ENCODE measurements around the gene LTBR.
"Not testable (repeated sequence)": the region's sequence is repeated elsewhere in the genome, so short reads cannot be mapped to it uniquely, and the experiment has no call there.

Gene LTBR

DNA sequence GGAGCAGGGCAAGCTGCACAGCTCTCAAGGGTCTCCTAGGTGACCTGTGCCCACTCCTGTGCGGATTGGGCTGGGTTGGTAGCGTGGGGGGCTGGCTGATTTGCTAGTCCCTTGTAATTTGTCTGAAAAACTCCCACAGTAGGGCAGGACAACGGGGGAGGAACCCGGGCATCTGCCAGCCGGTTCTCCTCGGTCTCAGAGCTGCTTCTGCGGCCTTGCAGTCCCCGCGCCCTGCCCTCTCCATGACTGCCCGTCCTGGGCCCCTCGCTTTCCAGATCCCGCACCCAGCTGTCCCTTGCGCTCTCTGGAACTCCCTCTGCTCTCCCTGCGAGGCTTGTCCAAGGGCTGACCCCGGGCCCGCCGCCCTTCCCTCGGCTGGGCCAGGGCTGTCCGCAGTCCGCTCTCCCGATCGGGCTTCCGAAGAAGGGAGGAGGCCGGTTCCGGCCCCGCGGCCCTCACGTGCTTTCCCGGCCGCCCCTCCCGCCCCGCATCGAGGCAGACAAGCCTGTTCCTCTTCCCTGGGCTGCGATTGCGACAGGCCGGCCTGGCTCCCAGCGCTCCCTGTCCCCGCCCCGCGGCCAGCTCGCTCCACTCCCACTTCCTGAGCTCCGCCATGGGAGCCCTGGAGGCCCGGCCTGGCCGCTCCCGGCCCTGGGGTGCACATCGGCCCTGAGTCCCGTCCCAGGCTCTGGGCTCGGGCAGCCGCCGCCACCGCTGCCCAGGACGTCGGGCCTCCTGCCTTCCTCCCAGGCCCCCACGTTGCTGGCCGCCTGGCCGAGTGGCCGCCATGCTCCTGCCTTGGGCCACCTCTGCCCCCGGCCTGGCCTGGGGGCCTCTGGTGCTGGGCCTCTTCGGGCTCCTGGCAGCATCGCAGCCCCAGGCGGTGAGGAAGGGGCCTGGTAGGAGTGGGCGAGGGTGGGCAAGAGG, at the start of gene LTBR:
Gene LTBR, plus strand, starts transcription at position 591 of the 927 bp plus-strand sequence. Its CDS starts 197 bp downstream, at position 788.
- DNase-seq, result no peak

DNA sequence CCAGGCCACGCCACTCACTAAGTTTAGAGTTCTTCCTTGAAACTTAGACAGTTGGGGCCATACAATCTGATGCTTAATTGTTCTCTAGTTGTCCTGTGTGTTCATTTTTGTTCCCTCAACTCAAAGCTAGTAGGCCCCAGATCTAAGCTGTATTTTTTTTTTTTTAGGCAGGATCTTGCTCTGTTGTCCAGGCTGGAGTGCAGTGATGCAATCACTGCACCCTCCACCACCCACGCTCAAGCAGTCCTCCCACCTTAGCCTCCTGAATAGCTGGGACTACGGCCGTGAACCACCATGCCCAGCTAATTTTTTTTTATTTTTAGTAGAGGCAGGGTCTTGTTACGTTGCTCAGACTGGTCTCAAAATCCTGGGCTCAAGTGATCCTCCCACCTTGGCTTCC, 49.6 kb upstream of the LTBR start:
- DNase-seq, result no peak

DNA sequence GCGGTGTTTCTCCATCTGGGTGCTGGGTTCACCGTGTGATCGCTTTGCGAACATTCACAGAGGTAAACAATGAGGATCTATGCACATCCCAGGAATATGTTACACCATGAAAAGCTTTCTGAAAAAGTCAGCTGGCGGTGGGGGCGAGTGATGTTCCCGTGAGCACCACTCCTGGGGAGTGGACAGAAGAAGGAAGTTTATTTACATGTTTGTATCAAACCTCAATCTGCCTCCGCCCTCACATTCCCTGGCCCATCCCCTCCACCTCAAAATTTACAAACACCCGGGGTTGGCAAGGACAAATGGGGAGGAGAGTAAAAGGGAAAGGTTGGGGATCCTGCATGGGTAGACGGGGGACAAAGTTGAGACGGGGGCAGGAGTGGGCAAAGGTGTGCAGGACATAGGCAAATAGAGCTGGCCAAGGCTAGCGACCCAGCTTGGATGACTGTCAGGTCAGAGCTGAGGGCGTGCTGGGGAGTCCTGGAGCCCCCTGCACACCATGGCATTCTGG, 49.0 kb upstream of the LTBR start:
- no peak for DNase-seq

DNA sequence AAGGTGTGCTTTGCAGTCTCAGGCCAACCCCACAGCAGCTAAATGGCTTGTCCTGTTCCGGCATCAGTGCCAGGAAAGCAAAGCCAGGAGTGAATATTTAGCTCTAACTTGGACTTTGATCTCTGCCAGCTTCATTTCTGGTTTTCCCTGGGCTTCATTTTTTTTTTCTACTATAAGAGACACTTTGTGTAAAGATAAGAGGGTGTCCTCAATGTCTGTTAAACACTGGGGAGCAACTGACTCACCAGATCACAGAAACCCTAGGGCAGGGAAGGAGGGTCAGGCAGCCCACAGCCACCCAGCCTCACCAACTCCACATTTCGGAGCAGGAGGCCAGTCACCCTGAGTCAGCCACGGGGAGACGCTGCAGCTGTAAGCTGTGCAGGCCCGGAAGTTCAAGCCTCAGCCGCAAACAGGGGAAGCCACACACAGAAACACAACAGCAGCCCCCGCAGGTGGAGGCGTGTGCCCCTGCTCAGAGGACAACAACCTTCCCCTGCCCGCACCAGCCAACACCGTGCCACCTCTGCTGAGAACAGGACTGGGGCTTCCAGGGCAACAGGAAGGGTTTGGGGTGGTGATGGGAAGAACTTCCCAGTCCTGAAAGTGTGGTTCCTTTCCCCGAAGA, 48.4 kb upstream of the LTBR start:
- no peak for DNase-seq

DNA sequence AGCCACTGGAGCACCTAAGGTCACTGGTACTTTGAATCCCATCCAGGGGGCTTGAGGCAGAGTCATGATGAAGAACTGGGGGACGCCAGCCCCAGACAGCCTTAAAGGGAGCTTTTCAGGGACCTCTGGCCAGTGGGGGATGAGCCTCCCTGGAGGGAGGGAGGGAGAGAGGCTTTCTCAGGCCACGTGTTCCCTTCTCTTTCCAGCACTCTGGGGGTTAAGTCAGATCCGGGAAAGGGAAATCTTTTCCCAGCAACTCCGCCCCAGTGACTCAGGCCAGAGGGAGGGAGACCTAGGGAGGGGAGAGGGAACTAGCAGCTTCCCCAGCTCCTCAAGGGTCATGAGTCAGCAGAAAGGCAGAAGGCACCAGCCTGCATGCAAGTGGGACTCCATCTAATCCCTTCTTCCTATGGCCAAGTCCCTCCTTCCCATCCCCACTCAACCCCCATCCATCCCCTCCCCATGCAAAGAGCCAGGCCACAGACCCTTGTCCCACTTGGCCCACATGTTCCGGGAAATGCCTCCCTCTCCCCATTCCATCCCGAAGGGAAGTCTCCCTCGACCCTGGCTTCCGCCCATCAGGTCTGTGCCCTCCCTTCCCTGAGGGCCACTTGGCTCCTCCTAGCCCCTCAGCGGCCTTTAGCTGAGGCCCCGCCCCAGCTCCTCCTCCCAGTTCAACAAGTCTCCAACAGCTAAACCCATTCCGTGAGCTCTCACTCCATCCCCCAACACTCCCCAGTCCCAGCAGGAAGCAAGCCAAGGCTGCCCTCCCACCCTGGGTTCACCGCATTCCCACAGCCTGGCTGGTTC, 47.7 kb upstream of the LTBR start:
- no peak for DNase-seq

DNA sequence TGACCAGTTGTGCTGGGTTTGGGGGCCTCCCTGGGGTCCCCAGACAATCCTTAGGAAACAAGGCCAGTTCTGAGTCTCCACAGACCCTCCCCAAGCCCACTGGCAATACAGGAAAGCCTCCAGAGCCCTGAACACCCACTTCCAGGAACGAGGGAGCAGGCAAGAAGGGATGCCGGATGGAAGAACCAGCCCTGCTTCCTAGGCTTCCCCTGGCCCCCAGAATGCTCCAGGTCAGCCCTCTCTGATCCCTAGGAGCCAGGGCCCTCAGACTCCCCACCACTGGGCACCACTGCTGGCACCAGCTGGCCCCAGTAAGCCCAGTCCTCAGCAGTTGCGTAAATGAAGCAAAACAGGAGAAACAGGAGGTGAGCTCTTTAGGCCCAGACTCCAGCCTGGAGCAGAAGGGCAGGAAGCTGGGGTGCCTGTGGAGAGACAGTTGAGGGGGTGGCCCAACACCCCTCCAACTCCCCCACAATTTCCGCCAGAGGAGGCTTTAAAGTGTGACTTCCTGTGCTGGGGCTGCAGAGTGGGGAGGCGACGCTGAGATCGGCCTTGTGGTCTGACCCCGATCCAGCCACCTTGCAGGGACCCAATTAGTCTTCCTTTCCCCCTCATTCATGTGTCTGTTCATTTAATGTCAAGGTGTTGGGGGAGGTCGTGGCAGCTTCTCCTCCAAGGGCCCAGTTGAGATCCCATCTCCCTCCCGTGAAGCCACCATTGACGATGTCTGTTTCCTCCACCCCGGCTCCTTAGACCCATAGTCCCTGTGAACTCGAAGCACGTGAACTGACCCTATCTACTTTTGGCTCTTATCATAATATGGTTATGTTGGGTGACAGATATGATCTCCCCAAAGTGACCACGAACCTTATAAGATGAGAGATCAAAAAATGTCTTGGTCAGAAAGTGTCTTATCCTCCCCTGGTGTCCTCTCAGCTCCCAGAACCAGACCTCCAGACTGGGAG, 46.8 kb upstream of the LTBR start:
- DNase-seq, result no peak

DNA sequence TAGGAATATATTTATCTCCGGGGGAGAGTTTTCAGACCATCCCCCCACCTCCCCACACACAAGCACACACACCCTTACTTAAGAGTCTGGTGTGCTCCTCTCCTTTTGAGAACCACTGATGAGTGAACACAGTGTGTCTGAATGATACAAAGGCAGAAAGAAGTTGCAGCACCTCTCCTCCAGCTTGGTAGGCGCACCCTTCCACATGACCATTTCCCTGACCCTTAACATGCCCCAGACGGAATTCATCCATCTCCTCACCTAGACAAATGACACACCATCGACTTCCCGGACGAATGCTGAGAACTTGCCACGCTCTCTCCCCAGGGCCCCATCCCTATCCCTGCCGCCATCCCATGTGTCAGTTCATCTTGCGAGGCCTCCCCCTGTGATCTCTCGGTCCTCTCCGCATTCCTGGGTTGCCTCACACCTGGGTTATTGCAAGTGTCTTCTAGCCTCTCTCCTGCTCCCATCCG, 46.0 kb upstream of the LTBR start:
- no peak for DNase-seq

DNA sequence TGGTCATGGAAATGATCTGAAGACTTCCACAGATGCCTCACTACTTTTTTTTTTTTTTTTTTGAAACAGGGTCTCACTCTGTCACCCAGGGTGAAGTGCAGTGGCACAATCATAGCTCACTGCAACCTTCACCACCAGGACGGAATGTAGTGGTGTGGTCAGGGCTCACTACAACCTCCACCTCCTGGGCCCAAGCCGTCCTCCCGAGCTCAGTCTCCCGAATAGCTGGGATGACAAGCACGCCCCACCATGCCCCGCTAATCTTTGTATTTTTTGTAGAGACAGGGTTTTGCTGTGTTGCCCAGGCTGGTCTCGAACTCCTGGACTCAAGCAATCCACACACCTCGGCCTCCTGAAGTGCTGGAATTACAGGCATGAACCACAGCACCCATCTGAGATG, 45.4 kb upstream of the LTBR start:
- not testable (repeated sequence) for DNase-seq

DNA sequence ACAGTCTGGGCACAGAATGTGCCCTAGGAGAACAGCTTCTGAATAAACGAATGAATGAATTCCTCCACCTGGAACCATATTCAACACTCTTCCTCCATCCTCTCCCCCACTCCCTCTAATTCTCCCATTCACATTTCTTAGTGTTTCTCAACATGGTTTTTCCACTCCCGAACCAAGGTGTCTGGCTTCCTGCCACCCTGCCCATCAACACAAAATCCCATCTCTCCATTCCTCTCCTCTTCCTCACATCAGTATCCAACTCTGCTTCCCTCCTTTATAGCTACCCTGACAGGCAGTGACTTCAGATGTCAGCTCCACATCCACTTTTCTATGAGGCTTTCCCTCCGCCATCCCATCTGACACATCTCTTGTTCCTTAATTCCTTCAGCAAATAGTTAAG, 45.0 kb upstream of the LTBR start:
- DNase-seq, result no peak

DNA sequence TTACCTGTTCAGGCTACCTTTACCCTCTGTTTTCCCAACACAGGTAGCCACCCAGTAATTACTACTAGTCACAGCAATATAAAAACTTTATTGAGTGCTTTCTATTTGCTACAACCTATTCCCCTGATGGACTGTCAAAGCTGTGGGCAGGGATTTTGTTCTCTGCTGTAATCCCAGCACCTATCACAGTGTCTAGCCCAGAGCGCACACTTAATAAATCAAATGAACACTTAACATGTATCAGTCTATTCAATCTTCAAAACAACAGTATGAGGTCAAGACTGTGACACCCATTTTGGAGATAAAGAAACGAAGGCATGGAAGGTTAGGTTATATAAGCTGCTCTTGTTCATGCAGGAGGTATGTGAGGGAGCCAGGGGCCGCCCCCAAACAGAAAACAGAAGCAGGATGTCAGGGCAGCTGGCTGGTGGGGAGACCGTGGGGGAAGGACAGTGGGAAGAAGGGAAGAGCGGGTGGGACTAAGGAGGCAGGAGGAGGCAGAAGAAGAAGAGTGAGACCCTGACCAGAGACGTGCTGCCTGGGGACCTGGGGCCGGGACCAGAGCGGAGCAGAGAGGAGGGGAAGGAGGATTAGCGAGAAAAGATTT, 43.8 kb upstream of the LTBR start:
- no peak for DNase-seq

DNA sequence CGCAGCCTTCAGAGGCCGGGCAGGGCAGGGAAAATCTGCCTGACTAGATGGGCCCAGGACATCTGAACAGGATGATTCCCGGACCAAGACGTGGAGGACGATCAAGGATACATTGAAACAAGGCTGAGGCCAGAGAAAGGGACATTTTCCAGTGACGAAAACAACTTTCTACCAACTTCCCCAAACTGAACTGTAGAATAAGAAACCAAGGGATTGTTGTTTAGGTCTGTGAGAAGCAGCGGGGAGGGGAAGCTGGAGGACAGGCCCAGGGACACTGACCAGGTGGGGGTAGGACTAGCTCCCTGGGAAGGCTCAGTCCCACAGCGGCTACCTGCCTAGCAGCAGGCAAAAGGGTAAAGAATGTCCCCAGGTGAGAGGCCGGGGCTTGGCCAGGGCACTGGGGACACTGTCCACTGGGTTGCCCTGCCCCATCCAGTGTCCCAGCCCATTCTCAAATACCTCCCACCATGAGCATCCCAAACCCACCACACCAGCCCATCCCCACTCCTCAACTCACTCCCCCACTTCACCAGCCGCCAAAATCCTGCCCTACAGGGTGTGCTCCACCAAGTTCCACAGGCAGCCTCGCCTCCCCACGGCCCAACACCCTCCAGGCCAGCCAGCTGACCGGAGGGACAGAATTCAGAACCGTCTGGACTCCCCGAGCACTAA, 43.1 kb upstream of the LTBR start:
- no peak for DNase-seq

DNA sequence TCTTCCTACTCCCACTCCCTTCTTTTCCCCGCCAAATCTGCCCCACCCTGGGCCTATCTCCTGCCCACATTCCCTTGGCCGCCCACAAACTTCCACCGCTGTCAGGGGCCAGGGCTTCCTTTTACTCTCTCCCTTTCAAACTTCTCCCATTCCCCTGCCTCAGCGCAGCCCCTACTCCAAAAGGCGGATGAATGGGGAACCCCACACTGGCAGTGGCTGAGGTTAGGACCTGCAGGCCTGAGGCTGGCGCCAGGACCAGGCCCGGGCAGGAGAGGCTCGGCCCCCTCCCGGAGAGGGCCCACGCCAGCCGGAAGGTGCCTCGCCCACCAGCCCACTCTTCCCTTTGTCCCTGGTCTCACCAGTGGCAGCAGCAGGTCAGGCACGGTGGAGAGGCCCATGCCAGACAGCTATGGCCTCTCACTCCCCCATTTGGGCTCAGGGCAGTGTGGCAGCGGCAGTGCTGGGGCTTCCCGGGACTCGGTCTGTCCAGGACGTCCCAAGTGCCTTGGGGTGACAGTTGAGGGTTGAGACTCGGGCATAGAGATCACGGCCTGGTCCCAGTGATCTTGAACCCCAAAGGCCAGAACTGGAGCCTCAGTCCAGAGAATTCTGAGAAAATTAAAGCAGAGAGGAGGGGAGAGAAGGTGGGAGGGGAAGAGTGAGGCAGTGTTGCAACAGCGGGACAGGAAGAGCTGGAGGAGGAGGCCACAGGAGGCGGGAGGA, 42.4 kb upstream of the LTBR start, which contains the start of gene TNFRSF1A:
Gene TNFRSF1A, minus strand, starts transcription at position 660 of the 723 bp plus-strand sequence. Its CDS starts 262 bp downstream, at position 398.
- no peak for DNase-seq

DNA sequence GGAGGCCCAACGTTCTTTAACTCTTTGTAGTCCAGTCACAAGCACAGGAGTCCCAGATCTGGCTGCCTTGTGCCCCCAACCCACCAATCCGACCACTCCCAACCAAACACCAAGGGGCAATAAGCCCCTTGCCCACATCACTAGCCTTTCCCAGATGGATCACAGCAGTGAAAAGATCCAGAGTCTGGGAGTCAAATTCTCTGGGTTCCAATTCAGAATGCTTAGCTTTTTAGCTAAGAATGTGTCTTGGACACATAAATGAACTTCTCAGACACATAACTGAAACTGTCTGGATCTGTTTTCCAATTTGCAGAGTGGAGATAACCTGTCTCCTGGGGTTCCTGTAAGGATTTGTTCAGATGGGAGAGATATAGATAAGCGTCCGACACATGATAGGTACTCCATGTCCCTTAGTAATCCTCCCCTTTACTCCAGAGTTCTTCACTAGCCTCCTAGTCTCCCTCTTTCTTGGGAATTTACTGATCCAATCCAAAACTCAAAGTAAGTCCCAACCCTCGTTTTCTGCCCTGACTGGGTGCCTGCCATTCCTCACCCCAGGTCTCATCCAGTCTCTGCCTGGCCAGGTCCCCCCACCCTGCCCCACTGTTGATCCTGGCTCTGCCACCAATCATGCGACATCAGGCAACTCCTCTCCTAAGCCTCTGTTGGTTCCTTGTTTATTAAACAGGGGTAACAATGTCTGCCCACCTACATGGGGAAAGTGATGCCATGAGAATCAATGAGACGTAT, 41.6 kb upstream of the LTBR start:
- no peak for DNase-seq

DNA sequence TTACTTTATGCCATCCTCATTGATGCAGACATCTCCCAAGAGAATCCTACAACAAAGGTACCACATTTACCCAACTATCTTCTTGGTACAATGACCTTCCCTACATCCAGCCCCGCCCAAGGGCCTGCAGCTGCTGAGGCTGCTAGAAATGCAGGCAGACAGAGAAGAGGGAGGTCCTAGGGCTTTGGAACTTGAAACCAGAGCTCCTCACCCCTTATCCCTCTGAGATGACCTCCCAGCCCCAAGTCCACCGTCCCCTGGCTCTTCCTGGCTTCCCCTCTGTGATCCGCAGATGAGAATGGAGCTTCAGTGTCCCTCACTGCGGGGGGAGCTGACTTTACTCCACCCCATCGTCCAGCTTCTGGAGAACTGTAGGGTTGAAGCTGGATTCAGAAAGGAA, 40.4 kb upstream of the LTBR start:
- no peak for DNase-seq

DNA sequence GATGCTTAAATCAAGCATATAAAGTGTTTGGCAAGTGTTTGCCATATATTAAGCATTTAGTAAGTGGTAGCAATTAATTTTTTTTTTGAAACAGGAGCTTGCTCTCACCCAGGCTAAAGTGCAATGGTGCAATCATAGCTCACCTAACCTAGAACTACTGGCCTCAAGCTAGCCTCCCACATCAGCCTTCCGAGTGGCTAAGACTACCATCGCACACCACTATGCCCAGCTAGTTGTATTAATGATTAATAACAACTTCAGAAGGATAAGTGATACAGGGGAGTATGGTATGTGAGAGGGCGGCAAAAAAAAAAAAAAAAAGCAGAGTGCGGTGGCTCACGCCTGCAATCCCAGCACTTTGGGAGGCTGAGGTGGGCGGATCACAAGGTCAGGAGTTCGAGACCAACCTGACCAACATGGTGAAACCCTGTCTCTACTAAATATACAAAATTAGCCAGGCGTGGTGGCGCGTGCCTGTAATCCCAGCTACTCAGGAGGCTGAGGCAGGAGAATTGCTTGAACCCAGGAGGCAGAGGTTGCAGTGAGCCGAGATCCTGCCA, 39.8 kb upstream of the LTBR start:
- DNase-seq, result not testable (repeated sequence)

DNA sequence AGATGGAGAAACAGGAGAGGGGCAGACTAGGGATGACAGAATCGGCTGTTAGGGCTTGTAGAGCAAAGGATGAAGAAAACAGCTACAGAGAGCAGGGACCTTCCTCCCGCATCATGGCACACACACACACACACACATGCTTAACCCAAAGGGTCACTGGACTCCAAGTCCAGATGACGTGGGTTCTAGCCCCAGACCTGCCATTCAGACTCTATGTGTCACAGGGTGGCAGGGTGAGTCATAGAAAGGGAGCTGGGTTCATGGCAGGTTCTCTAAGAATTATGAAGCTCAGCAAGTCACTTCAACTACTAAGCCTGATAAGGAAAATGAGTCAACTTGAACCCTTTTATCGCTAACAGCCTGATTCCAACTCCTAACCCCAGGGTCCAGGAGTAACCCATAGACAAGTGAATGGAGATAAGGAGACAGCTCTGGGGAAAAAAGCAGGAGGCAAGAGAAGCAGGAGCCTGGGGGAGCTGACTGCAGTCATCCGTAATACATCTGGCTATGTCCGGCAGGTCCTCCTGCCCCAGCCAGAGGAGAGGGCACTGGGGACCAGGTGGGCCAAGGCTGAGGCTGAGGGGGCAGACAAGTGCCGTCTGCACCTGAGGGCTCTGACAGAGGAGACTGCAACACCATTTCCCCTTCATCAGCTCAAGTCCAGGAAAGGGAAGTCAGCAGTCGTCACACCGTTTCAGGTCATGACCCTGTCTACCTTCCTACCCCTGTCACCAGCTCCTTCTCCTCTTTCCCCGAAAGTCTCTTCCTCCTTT, 38.5 kb upstream of the LTBR start:
- no peak for DNase-seq

DNA sequence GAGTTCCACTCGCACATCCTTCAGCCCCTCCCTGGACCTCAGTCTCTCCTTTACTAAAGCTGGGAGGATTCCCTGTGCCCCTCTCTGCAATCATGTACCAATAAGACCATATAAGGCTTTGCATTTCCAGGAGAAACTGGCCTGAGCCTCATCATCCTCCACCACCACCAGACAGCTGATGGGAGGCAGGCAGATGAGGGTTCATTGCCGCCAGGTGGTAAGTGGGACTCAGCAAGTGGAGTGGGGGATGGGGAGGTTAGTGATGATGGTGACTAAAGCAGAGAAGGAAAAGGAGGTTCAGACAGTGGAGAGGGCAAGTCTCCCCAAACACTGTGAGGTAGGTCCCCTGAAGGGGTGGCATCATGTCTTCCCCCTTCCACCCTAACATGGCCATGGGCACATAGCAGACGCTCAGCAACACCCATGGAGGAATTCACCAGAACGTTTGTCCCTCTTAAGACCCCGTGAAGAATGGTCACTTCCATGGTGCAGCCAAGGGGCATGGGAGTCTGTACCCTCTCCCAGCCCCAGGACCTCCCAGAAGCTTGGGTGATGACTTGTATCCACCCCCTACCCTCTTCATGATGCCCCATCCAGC, 37.6 kb upstream of the LTBR start:
- no peak for DNase-seq

DNA sequence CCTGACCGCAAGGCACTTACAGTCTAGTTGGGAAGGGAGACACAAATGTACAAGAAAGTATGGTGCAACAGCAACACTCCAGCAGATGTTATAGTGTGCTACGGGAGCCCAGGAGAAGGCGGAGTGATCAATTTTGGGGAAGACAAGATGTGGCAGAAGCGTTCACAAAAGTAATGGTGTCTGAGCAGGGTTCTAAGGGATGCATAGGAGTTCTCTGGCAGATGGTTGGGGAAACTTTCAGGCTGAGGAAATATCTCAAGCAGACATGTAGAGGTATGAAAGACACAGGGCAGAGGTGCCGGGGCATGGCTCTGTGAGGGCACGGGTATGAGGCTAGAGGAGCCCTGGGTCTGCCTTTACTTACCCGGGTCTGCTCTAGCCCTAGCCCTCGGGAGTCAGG, 37.0 kb upstream of the LTBR start:
- DNase-seq, result no peak
